GM10266 (cell line): ENCODE data around the gene CD2BP2.

Experiments
- DNase-seq: peaks from one replicate; pipeline ENCODE4 v3.0.0; 2012; ENCODE audit errors: extremely low spot score
- CTCF ChIP-seq: IDR thresholded peaks from 2 replicates; pipeline ENCODE4 v1.5.1; 2012; ENCODE audit warnings: mild to moderate bottlenecking, low read depth; ENCODE audit not compliant: control insufficient read depth, insufficient read depth; ENCODE audit errors: missing control alignments

CD2BP2 gene

GRCh38 chr16:30357085-30357714, 2.1 kb upstream of the CD2BP2 start:
- DNase-seq, result no peak
- TF ChIP-seq CTCF, result no peak

DNA sequence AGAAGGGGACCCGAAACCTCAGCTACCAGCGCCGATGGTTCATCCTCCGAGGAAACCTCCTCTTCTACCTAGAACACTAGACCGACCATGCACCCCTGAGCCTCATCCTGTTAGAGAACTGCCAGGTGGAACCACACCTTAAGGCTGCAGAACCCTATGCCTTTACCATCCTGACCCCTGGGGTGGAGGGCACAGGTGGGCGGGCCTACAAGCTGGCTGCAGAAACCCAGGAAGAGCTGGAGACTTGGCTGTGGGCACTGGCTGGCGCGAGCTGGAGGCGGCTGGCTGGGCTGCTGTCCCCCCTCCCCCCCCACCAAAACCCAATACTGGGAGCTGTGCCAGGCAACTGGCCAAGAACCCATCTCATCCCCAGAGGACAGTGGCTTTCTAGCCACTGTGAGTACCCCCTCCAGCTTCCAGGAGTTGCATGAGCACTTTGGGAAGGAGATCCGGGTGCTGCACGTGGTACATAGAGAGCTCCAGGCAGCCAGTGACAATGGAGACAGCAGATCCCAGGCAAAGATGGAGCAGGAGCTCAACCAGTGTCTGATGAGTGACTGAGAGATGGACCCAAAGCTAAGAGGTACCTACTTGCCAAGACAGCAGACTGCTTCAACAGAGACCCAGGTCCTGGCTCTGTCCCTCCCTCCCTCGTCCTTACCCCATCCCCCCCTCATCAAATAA, 1.4 kb upstream of the CD2BP2 start:
- TF ChIP-seq CTCF, result no peak
- DNase-seq, result no peak

GRCh38 chr16:30355954-30356308, 823 bp upstream of the CD2BP2 start:
- TF ChIP-seq CTCF, result no peak
- no peak for DNase-seq

GRCh38 chr16:30354423-30355143, 525 bp downstream of the CD2BP2 start:
- no peak for TF ChIP-seq CTCF
- DNase-seq, result no peak

GRCh38 chr16:30353438-30354129, 1.5 kb downstream of the CD2BP2 start:
- TF ChIP-seq CTCF, result no peak
- no peak for DNase-seq

- TF ChIP-seq CTCF, result no peak
- DNase-seq, result no peak
Observed at GRCh38 chr16:30352488-30353401, 2.4 kb downstream of the CD2BP2 start.
